ENCODE data around the gene PPFIBP2.

GRCh38 chr11:7547687-7548086, 33.9 kb downstream of the PPFIBP2 start:
- no peak for TF ChIP-seq EZH2 (IDR thresholded peaks at IDR 0.05; ENCODE audit: borderline replicate concordance, control insufficient read depth, low read depth, low read length)
- TF ChIP-seq BCL11A (IDR thresholded peaks at IDR 0.05; ENCODE audit: low read depth, low read length), result no peak
- TF ChIP-seq TCF3 (IDR thresholded peaks at IDR 0.05; ENCODE audit: borderline replicate concordance, insufficient read depth, low read depth, low read length), result no peak
- TF ChIP-seq POLR2A (IDR thresholded peaks at IDR 0.05; ENCODE audit: low read depth, low read length), result no peak
- TF ChIP-seq, protein P1, sequence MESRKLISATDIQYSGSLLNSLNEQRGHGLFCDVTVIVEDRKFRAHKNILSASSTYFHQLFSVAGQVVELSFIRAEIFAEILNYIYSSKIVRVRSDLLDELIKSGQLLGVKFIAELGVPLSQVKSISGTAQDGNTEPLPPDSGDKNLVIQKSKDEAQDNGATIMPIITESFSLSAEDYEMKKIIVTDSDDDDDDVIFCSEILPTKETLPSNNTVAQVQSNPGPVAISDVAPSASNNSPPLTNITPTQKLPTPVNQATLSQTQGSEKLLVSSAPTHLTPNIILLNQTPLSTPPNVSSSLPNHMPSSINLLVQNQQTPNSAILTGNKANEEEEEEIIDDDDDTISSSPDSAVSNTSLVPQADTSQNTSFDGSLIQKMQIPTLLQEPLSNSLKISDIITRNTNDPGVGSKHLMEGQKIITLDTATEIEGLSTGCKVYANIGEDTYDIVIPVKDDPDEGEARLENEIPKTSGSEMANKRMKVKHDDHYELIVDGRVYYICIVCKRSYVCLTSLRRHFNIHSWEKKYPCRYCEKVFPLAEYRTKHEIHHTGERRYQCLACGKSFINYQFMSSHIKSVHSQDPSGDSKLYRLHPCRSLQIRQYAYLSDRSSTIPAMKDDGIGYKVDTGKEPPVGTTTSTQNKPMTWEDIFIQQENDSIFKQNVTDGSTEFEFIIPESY (IDR thresholded peaks at IDR 0.05), result no peak
- TF ChIP-seq CTCF (IDR thresholded peaks at IDR 0.05 in 2 of 3, conservative IDR thresholded peaks at IDR 0.05 in 1 of 3; ENCODE audit: control insufficient read depth in 2 of 3, extremely low read depth in 1 of 3, insufficient read depth in 1 of 3, low read depth in 3 of 3, low read length in 3 of 3), result no peak
- TF ChIP-seq KDM1A (IDR thresholded peaks at IDR 0.05; ENCODE audit: borderline replicate concordance), result no peak
- no peak for TF ChIP-seq HDGF (IDR thresholded peaks at IDR 0.05)
- no peak for TF ChIP-seq FOS (IDR thresholded peaks at IDR 0.05; ENCODE audit: borderline replicate concordance, extremely low read depth, insufficient read length)
- no peak for TF ChIP-seq CHD1 (IDR thresholded peaks at IDR 0.05; ENCODE audit: low read depth, low read length)

Data from GM12878 (cell line).